ENCODE results near the gene EDC4.

EDC4 gene

DNA sequence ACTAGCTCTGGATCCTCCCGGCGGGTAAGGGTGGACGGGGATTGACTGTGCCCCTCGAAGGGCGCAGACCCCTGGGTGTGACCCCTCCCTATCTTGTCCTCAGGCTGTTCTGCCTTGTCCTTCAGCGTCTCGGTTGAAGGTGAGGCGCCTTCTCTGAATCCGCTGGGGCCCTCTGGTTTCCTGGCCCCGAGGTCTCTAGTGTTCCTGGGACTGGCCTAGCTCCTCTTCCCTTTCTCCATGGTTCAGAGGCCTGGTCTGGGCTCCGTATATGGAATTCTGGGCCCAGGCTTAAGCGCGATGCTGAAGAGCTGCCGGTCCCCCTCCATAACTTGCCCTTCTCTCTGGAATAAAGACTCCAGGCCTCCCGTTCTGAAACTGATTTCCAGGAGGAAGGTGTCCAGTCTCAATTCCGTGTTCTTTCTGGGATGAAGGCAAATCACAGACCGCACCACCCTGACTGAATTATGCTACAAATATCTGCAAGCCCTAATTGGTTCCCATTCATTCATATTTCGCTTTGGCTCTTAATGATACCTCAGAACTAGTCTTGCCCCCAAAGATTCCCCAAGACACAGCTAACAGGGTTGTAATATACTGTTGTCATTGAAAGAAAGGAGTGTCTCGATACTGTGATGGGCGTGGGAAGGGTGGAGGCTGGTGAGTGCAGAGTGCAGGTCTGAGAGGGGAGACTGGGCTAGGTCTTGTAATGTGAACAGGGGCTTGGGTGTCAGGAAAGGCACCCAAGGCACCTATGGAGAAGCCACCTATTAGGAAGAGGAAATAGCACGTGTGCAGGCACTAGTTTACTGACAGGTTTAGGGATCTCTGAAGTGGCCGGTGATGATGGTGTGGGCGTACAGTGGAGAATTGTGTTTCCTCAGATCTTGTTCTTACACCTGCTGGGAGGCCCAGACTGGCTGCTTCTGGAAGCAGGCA is 851 bp downstream of the EDC4 start:
- DNase-seq (ENCODE audit: low read depth in 1 of 2, low spot score in 1 of 2), result no peak

DNA sequence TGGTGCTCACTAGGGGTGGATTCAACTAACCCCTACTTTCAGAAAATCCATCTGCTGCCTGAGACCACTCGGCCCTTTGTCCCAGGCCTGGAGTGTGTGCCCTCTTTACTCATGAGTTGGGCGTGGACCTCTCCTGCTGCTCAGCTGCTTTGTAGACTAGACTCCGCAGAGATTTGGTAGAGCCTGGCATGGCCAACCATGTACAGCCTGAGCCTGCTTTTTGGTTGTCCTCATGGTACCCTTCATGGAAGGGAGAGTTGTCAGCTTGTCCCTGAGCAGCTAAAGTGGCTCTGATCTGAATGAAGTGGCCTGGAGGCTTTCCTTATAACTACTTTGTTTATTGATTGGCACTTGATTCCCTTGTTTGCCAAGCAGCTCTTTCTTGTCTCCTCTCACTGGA is 1.5 kb downstream of the EDC4 start:
- no peak for DNase-seq (ENCODE audit: low read depth in 1 of 2, low spot score in 1 of 2)

DNA sequence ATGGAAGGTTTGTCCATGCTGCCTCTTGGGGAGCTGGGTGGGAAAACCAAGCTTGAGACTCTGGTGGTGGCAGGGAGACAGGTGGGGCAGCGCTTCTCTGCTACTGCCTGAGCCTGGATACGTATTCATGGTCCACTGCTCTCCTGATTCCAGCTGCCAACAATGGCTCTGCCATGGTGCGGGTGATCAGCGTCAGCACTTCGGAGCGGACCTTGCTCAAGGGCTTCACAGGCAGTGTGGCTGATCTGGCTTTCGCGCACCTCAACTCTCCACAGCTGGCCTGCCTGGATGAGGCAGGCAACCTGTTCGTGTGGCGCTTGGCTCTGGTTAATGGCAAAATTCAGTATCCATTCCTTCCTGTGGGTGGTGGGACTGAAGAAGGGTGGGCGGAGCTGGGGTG is 4.2 kb downstream of the EDC4 start:
- DNase-seq (ENCODE audit: low read depth in 1 of 2, low spot score in 1 of 2), result no peak

DNA sequence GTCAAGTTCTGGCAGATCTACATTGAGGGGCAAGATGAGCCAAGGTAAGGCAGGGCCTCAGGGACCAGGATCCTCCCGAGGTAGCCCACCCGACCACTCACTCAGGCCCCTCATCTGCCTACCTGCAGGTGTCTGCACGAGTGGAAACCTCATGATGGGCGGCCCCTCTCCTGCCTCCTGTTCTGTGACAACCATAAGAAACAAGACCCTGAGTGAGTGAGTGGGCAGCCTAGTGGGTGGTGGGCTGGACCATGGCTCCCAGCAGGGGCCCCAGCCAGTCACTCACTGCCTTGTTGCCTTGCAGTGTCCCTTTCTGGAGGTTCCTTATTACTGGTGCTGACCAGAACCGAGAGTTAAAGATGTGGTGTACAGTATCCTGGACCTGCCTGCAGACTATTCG is 5.4 kb downstream of the EDC4 start:
- no peak for DNase-seq (ENCODE audit: low read depth in 1 of 2, low spot score in 1 of 2)

DNA sequence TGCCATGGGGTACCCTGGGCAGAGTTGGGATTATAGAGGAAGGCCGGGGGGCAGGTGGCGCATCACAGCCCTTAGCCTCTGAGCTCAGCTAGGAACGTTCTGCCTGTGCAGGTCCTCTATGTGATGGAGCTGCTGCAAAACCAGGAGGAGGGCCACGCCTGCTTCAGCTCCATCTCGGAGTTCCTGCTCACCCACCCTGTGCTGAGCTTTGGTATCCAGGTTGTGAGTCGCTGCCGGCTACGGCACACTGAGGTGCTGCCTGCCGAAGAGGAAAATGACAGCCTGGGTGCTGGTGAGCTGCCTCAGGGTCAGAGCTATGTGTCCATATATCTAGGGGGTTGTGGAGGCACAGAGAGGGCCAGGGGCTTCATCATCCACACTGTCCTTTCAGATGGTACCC is 6.0 kb downstream of the EDC4 start:
- DNase-seq (ENCODE audit: low read depth in 1 of 2, low spot score in 1 of 2), result no peak

DNA sequence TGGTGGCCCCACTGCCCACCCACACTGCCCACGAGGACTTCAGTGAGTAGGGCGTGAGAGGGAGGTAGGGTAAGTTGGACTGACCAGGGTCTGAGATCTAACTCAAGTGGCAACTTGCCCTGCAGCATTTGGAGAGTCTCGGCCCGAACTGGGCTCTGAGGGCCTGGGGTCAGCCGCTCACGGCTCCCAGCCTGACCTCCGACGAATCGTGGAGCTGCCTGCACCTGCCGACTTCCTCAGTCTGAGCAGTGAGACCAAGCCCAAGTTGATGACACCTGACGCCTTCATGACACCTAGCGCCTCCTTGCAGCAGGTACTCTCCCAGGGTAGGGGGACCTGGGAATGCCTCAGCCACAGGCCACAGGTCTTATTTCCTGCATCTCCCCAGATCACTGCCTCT is 6.6 kb downstream of the EDC4 start:
- DNase-seq (ENCODE audit: low read depth in 1 of 2, low spot score in 1 of 2), result no peak

DNA sequence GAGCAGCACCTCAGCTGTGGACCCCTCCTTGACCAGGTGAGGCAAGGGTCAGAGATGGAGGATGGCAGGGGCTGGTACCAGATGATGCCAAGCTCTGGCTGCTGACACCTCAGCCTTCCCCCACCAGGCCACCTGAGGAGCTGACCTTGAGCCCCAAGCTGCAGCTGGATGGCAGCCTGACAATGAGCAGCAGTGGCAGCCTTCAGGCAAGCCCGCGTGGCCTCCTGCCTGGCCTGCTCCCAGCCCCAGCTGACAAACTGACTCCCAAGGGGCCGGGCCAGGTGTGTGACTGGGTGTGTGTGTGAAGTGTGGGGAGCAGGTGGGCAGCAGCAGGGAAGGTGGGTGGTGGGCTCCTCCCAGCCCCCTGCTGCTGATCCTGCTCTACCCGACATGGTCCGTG is 7.1 kb downstream of the EDC4 start:
- DNase-seq (ENCODE audit: low read depth in 1 of 2, low spot score in 1 of 2), result no peak

DNA sequence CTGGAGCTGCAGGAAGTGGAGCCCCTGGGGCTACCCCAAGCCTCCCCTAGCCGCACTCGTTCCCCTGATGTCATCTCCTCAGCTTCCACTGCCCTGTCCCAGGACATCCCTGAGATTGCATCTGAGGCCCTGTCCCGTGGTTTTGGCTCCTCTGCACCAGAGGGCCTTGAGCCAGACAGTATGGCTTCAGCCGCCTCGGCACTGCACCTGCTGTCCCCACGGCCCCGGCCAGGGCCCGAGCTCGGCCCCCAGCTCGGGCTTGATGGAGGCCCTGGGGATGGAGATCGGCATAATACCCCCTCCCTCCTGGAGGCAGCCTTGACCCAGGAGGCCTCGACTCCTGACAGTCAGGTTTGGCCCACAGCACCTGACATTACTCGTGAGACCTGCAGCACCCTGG is 7.7 kb downstream of the EDC4 start:
- no peak for DNase-seq (ENCODE audit: low read depth in 1 of 2, low spot score in 1 of 2)

DNA sequence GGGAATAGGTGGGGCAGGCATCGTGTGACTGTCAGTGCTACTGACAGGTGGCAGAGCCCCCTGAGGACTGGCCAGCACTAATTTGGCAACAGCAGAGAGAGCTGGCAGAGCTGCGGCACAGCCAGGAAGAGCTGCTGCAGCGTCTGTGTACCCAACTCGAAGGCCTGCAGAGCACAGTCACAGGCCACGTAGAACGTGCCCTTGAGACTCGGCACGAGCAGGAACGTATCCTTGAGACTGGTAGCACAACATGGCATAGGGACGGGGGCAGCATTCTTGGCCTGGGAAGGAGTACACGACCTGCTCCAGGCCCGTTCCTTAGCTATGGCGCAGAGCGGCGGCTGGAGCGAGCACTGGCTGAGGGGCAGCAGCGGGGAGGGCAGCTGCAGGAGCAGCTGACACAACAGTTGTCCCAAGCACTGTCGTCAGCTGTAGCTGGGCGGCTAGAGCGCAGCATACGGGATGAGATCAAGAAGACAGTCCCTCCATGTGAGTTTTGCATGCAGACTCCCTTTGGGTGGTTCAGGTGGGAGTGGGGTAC is 8.8 kb downstream of the EDC4 start:
- no peak for DNase-seq (ENCODE audit: low read depth in 1 of 2, low spot score in 1 of 2)

DNA sequence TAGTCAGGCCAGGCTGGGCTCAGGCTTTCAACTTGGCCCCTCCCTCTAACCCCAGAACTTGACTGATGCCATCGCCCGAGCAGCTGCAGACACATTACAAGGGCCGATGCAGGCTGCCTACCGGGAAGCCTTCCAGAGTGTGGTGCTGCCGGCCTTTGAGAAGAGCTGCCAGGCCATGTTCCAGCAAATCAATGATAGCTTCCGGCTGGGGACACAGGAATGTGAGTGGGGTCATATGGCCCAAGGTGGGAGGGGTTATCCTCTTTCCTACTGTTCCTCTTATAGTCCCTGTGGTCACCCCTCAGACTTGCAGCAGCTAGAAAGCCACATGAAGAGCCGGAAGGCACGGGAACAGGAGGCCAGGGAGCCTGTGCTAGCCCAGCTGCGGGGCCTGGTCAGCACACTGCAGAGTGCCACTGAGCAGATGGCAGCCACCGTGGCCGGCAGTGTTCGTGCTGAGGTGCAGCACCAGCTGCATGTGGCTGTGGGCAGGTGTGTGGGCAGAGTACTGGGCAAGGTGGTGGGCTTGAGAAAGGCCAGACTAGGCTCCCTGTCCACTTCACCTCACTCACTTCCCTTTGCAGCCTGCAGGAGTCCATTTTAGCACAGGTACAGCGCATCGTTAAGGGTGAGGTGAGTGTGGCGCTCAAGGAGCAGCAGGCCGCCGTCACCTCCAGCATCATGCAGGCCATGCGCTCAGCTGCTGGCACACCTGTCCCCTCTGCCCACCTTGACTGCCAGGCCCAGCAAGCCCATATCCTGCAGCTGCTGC is 9.7 kb downstream of the EDC4 start:
- DNase-seq (ENCODE audit: low read depth in 1 of 2, low spot score in 1 of 2), result no peak

DNA sequence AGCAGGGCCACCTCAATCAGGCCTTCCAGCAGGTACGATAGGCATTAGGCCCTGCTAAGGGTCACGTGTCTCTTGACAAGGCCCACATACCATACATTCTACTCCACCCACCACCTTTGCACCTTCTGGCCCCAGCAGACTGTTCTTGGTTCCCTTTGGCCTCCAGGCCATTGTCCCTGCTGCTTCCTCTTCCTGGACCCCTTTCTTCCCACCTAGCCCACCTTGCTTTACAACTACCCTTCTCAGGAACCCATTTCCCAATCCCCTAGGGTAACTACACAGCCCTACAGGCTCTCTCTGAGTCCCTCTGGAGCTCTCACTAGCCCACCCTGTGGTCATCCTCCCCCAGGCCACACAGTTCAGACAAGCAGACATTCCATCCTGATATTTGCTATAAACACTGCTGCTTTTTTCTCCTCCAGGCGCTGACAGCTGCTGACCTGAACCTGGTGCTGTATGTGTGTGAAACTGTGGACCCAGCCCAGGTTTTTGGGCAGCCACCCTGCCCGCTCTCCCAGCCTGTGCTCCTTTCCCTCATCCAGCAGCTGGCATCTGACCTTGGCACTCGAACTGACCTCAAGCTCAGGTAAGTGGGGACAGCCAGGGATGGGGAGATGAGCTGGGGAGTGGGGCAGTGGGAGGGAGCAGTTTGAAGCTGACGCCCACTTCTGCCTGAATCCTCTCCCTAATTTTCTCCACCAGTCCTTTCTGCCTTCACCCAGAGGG is 10.5 kb downstream of the EDC4 start:
- no peak for DNase-seq (ENCODE audit: low read depth in 1 of 2, low spot score in 1 of 2)

DNA sequence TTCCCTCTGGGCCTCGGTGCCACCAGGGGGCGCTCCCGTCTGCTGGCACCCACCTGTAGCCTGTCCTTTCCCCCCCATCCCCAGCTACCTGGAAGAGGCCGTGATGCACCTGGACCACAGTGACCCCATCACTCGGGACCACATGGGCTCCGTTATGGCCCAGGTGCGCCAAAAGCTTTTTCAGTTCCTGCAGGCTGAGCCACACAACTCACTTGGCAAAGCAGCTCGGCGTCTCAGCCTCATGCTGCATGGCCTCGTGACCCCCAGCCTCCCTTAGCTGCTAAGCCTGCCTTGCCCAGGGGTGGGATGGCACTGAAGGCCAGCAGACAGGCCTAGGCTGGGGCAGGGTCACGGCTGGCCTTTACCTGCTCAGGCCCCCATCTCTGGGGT is 11.0 kb downstream of the EDC4 start:
- DNase-seq (ENCODE audit: low read depth in 1 of 2, low spot score in 1 of 2), result peak; percentile 51 to 59

DNA sequence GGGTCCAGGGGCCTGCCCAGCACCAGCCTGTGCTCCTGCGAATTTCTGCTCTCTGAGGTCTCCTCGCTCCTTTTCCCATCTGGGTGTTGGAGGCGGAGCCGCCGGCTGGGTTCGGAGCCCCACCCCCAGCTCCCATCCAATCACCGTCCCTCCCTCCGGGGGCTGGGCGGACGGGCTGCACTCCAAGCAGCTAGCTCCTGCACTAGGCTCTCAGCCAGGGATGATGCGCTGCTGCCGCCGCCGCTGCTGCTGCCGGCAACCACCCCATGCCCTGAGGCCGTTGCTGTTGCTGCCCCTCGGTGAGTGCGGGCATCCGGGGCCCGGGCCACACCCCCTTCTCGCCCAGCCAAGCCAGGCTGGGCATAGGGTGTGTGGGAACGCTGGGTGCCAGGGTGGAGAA is 11.8 kb downstream of the EDC4 start, which contains the start of gene NRN1L:
NRN1L (plus strand) TSS at position 202 of the 400 bp plus-strand sequence; CDS start at position 221, 19 bp downstream.
- DNase-seq (ENCODE audit: low read depth in 1 of 2, low spot score in 1 of 2), result no peak

DNA sequence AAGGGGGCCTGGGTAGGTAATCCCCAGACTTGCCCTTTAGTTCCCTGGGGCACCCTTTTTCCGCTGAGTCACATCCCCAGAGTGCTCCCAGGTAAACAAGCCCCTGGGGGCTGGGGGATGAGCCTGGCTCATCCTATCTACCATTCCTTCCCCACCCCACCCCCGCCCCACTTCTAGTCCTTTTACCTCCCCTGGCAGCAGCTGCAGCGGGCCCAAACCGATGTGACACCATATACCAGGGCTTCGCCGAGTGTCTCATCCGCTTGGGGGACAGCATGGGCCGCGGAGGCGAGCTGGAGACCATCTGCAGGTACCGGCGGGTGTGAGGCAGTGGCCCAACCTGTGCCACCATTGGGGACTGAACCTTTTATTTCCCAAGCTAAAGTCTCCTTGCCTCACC is 12.7 kb downstream of the EDC4 start:
- no peak for DNase-seq (ENCODE audit: low read depth in 1 of 2, low spot score in 1 of 2)

DNA sequence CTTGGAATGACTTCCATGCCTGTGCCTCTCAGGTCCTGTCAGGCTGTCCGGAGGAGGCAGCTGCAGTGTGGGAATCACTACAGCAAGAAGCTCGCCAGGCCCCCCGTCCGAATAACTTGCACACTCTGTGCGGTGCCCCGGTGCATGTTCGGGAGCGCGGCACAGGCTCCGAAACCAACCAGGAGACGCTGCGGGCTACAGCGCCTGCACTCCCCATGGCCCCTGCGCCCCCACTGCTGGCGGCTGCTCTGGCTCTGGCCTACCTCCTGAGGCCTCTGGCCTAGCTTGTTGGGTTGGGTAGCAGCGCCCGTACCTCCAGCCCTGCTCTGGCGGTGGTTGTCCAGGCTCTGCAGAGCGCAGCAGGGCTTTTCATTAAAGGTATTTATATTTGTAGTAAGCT is 13.1 kb downstream of the EDC4 start:
- DNase-seq (ENCODE audit: low read depth in 1 of 2, low spot score in 1 of 2), result no peak

DNA sequence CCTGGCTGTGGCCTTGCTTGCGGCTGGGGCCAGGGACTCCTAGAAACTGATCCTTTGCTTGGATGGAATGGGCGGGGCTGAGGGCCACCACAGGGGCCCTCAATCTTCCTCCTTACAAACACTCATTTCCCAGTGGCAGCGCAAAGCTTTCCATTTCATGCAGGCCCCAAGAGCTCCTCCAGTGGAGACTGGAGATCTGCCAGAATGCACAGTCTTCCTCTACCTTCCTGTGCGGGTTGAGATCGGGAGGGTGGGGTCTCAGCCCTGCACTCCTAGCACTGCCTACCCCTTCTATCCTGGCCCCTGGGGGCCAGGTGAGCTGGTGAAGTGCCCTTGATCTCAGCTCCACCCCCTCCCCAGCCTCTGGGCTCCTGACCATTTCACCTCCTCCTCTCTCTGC is 13.5 kb downstream of the EDC4 start:
- no peak for DNase-seq (ENCODE audit: low read depth in 1 of 2, low spot score in 1 of 2)

DNA sequence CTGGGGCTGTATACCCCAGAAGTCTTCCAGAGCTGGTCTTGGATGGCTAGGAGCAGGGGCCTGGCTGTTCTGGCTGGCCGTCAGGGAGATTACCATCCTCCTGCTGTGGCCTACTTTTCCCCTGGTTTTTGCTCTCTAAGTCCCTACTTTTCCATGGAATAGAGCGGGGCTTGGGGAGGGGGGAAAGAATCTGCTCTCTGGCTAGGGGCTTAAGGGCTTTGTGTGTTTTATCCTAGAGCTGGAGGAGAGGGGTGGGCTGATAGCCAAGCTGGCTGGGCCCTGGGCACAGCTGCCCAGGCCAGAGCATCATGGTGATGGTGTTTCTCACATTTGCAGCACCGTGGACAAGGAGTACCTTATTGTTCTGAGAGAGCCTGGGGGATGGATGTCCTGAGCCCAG is 15.5 kb downstream of the EDC4 start:
- DNase-seq (ENCODE audit: low read depth in 1 of 2, low spot score in 1 of 2), result no peak

DNA sequence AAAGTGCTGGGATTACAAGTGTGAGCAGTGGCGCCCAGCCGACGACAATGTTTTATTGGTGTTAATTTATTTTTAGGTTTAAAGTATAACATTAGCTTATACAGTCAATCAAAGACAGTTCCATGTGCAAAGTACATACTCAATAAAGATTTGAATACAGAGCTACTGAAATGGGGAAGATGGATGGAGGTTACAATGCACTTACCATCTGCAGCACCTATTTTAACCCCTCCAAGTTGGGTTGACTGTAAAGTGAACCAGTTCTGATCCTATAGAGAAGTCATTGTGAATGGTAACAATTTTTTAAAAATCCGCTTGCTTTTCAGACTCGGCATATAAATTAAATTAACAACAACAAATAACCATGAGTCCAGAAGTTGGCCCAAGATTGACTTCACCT is 19.5 kb downstream of the EDC4 start:
- DNase-seq (ENCODE audit: low read depth in 1 of 2, low spot score in 1 of 2), result no peak

DNA sequence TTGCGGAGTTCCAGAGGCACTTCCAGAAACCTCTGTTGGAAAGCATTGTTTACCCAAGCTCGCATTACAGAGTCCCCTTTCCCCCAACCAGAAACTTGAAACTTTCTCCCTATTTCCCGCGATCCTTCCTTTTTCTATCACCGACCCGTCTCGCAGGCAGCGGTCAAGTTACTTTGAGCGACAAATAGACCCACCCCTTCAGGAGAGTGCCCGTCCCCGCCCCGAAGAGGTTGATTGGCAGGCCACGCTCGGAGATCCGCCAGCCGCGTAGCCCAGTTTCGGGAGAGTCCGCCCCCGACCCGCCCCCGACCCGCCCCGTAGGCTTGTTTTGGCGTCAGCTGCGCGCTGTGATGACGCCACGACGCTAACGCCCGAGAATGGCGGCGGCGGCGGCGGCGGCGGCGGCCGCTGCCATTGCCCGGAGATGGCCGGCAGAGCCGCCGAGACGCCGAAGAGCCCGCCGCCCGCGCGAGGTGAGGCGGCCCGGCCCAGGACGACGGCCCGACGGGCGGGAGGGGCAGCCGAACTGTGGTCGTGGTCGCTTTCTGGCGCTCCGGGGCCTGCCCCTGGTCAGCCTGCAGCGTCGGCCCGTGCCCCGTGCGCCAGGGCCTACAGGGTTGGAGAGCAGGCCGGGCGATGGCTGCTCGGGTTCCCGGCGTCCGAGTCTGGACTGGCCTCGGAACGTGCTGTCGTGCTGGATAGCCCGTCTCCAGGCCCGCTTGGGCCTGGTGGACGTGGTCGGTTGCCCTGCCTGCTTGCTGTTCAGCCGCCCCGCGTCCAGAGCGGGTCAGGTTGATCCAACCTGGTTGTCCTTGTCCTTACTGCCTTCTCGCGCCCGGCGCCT is 20.3 kb downstream of the EDC4 start, which contains the start of gene PSKH1:
PSKH1 (plus strand) TSS at position 356 of the 844 bp plus-strand sequence. CDS start 15,496 bp downstream, outside the sequence.
- DNase-seq (ENCODE audit: low read depth in 1 of 2, low spot score in 1 of 2), result peak; percentile 87 to 93

DNA sequence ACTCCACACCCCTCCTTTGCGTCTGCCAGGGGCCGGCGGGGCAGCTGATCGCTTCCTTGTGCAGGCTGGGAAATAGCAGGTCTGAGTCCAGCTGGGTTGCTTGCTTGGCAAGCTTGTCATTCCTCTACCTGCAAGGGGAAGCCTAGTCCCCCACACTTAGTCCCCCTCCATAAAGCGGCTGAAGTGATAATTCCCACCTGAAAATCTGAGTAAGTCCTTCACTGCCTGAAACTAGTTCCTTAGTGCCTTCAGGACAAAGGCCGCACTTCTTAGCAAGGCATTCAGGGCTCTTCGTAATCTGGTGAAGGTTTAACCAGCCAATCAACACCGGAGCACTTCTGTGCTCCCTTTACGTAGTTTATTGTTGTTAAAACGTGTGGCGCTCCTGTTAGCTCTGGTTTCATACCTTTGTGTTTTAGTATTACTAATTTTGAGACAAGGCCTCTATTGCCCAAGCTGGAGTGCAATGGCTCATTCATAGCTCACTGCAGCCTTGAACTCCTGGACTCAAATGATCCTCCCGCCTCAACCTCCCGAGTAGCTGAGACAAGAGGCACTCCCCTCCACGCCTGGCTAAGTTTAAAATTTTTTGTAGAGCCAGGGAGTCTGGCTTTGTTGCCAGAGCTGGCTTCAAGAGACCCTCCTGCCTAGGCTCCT is 21.0 kb downstream of the EDC4 start:
- no peak for DNase-seq (ENCODE audit: low read depth in 1 of 2, low spot score in 1 of 2)
